Karpas-422 (cell line): ENCODE data around the gene TXNL4A. TPM values are rescaled to one million over a fixed set of nuclear protein-coding genes. Genes with fewer than 3 reads are reported as not detected.

ENCODE experiments used
- DNase-seq: peaks from one replicate; pipeline ENCODE4 v3.0.0-alpha.2; 2015
- H2AFZ ChIP-seq: fragments of 200-600 bp; sonication (generic); 2 replicates; pipeline ENCODE4 v1.6.1; 2014; ENCODE audit warnings: antibody characterized with exemption, low read length, mixed read lengths
- H3K27ac ChIP-seq: fragments of 200-600 bp; sonication (generic); 2 replicates; pipeline ENCODE4 v1.5.1; 2014; ENCODE audit warnings: mild to moderate bottlenecking, low read length, moderate library complexity
- H3K27me3 ChIP-seq: fragments of 200-600 bp; sonication (generic); 2 replicates; pipeline ENCODE4 v1.6.1; 2014; ENCODE audit warnings: low read length, mixed read lengths
- H3K36me3 ChIP-seq: fragments of 200-600 bp; sonication (generic); 2 replicates; pipeline ENCODE4 v1.6.1; 2014; ENCODE audit warnings: low read length, mixed read lengths; ENCODE audit not compliant: insufficient read depth
- H3K4me1 ChIP-seq: fragments of 200-600 bp; sonication (generic); 2 replicates; pipeline ENCODE4 v1.6.1; 2014; ENCODE audit warnings: mild to moderate bottlenecking, low read length, mixed read lengths
- H3K4me2 ChIP-seq: fragments of 200-600 bp; sonication (generic); 2 replicates; pipeline ENCODE4 v1.6.1; 2014; ENCODE audit warnings: low read length, low read depth, mild to moderate bottlenecking; ENCODE audit not compliant: poor library complexity, severe bottlenecking
- H3K4me3 ChIP-seq: fragments of 200-600 bp; sonication (generic); 2 replicates; pipeline ENCODE4 v1.5.1; 2014; ENCODE audit warnings: mild to moderate bottlenecking, antibody characterized with exemption, low read length, mixed read lengths
- H3K79me2 ChIP-seq: fragments of 200-600 bp; sonication (generic); 2 replicates; pipeline ENCODE4 v1.6.1; 2014; ENCODE audit warnings: mild to moderate bottlenecking, low read length, mixed read lengths
- H3K9ac ChIP-seq: fragments of 200-600 bp; sonication (generic); 2 replicates; pipeline ENCODE4 v1.6.0; 2014; ENCODE audit warnings: low read length
- H3K9me2 ChIP-seq: fragments of 200-600 bp; sonication (generic), shearing (Covaris generic); replicated peaks from 2 replicates; pipeline ENCODE4 v1.6.0; 2014; ENCODE audit warnings: mild to moderate bottlenecking, low read length, moderate library complexity; ENCODE audit not compliant: insufficient read depth
- H3K9me3 ChIP-seq: fragments of 300-700, 200-600 bp; sonication (generic); 2 replicates; pipeline ENCODE4 v1.6.1; 2014; ENCODE audit warnings: low read length, mixed read lengths
- H4K20me1 ChIP-seq: fragments of 200-600 bp; sonication (generic); 2 replicates; pipeline ENCODE4 v1.6.1; 2014; ENCODE audit warnings: mild to moderate bottlenecking, antibody characterized with exemption, low read length, low read depth; ENCODE audit not compliant: insufficient read depth
- total RNA-seq: library from RNA; depleted of rRNA; stranded (reverse); fragments of >200 nt; shearing (Covaris generic); gene quantifications from 2 replicates; pipeline ENCODE4 v1.2.3, GENCODE V29; 2014; ENCODE audit warnings: low replicate concordance

TXNL4A gene
- total RNA-seq, 1 experiment from 2014 or later = 186 TPM

DNA sequence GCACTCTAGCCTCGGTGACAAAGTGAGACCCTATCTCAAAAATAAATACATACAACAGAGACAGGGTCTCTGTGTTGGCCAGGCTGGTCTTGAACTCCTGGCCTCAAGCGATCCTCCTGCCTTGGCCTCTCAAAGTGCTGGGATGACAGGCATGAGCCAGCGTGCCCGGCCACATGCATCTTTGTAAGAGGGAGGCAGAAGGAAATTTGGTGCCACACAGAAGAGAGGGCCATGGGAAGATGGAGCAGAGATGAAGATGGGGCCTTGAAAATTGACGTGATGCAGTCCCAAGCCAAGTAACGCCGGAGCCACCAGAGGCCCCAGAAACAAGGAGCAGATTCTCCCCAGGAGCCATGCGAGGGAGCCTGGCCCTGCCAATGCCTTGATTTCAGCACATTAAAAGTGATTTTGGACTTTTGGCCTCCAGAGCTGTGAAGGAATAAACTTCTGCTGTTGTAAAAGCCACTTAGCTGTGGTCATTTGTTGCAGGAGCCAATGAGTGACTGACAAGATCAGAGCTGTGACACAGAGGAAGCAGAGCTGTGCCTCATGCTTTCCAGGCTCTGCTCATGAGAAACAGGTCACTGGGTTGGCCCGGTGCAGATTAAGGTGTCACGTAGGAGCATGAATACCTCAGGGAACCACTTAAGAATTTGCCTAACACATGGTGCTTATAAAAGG is 34.3 kb downstream of the TXNL4A start:
- Histone ChIP-seq H2AFZ (no peak overlapping the region), H3K4me3 (no peak overlapping the region), H3K4me2 (peak overlapping the region; percentile 33), H3K4me1 (peaks cover 35% of the 10 kb centered on the region), H3K36me3 (peaks cover under 1% of the 10 kb centered on the region; the same call in 1 of the 2 replicates), H3K27me3 (no peaks in the 10 kb centered on the region), H3K9me2 (no peaks in the 10 kb centered on the region), H4K20me1 (peaks cover 20% of the 10 kb centered on the region), H3K79me2 (peaks cover 19% of the 10 kb centered on the region), H3K9me3 (no peaks in the 10 kb centered on the region), H3K9ac (no peak overlapping the region), H3K27ac (no peak overlapping the region)
- peak; percentile 83 for DNase-seq

GRCh38 chr18:79952996-79953559 is 35.3 kb downstream of the TXNL4A start:
- Histone ChIP-seq H2AFZ (no peak overlapping the region), H3K4me2 (no peak overlapping the region), H3K27ac (no peak overlapping the region), H3K9me2 (no peaks in the 10 kb centered on the region), H3K4me1 (peaks cover 43% of the 10 kb centered on the region), H4K20me1 (peaks cover 28% of the 10 kb centered on the region), H3K9me3 (no peaks in the 10 kb centered on the region), H3K4me3 (no peak overlapping the region), H3K27me3 (no peaks in the 10 kb centered on the region), H3K36me3 (peaks cover 7% of the 10 kb centered on the region; the same call in 1 of the 2 replicates), H3K9ac (no peak overlapping the region), H3K79me2 (peaks cover 30% of the 10 kb centered on the region)
- no peak for DNase-seq

DNA sequence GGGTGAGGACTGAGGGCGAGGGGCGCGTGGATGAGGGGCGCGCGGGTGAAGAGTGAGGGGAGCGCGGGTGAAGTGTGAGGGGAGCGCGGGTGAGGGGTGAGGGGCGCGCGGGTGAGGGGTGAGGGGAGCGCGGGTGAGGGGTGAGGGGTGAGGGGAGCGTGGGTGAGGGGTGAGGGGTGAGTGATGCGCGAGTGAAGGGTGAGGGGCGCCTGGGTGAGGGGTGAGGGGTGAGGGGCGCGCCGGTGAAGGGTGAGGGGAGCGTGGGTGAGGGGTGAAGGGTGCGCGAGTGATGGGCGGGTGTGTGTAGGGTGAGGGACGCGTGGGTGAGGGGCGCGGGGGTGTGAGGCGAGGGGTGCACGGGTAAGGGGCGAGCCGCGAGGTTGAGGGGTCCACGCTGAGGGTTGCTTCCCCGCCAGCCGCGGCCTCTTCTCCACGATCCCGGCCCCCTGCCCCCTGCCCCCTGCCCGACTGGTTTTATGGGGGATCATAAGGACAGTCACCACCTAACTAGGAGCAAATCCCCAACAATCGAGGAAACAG is 35.8 kb downstream of the TXNL4A start:
- no peaks in the 10 kb centered on the region for H3K27me3 ChIP-seq
- H2AFZ ChIP-seq = no peak overlapping the region
- no peak for DNase-seq
- H3K79me2 ChIP-seq = peaks cover 35% of the 10 kb centered on the region
- peaks cover 7% of the 10 kb centered on the region; the same call in 1 of the 2 replicates for H3K36me3 ChIP-seq
- H3K4me1 ChIP-seq = peaks cover 47% of the 10 kb centered on the region
- H3K9me2 ChIP-seq = no peaks in the 10 kb centered on the region
- no peak overlapping the region for H3K4me3 ChIP-seq
- no peak overlapping the region for H3K9ac ChIP-seq
- H4K20me1 ChIP-seq = peaks cover 32% of the 10 kb centered on the region
- H3K27ac ChIP-seq = no peak overlapping the region
- H3K9me3 ChIP-seq = no peaks in the 10 kb centered on the region
- H3K4me2 ChIP-seq = no peak overlapping the region

GRCh38 chr18:79951545-79952455 is 36.6 kb downstream of the TXNL4A start, which contains the start of gene SLC66A2:
TSS of gene SLC66A2 (minus strand) at chr18:79951653. CDS start at chr18:79950926, 727 bp downstream.
- DNase-seq = peak; percentile 98
- Histone ChIP-seq H3K4me1 (peaks cover 52% of the 10 kb centered on the region), H3K27me3 (no peaks in the 10 kb centered on the region), H4K20me1 (peaks cover 32% of the 10 kb centered on the region), H3K36me3 (peaks cover 7% of the 10 kb centered on the region; the same call in 1 of the 2 replicates), H3K9me3 (no peaks in the 10 kb centered on the region), H3K4me2 (peak within 1 kb of the TSS; percentile 91), H3K9me2 (no peaks in the 10 kb centered on the region), H3K79me2 (peaks cover 41% of the 10 kb centered on the region), H3K4me3 (peak within 1 kb of the TSS; percentile 89), H3K27ac (peak within 1 kb of the TSS; percentile 90), H2AFZ (no peak within 1 kb of the TSS; the same call in 1 of the 2 replicates), H3K9ac (peak within 1 kb of the TSS; percentile 78)

DNA sequence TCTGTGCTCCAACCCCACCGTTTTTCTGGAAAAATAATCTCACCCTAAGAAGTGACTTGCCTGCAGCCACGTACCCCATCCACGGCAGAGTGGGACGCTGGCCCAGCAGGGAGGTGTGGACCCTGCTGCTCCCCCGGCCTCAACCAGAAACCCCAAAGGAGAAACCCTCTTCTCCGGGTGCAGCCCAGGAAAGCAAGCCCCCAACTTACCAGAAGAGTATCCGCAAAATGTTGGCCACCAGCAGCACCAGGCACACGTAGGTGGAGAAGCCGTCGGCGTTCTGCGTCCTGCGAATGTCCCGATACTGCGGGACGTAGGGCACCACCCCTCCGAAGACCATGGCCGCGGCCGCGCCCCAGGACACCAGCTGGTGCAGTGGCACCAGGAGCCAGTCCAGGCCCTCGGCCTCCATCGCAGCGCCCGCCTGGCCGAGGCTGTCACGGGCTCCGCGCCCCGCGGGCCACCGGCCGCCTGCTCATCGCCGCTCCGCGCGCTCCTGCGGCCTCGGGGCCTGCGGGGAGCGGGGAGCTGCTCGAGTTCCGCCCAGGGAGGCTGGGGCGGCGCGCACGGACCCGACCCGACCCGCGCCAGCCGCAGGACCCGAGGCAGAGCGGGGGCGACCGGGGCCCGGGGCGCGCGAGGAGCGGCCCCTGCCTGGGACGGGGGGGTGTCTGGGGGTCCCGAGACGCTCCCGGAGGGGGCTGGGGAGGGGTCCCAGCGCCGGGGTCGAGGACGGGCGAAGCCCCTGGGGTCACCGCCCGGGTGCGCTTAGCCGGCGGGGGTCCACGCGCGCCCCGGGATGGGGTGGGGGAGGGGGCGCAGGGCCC is 37.6 kb downstream of the TXNL4A start:
- H4K20me1 ChIP-seq = peaks cover 32% of the 10 kb centered on the region
- peak; percentile 85 for DNase-seq

GRCh38 chr18:79949697-79950487 is 38.5 kb downstream of the TXNL4A start:
- Histone ChIP-seq H3K27me3 (no peaks in the 10 kb centered on the region), H3K9me3 (no peaks in the 10 kb centered on the region), H3K36me3 (peaks cover 7% of the 10 kb centered on the region; the same call in 1 of the 2 replicates), H2AFZ (no peak overlapping the region), H3K9ac (peak overlapping the region; percentile 78), H3K9me2 (no peaks in the 10 kb centered on the region), H3K4me2 (peak overlapping the region; percentile 91), H3K27ac (peak overlapping the region; percentile 90), H4K20me1 (peaks cover 32% of the 10 kb centered on the region), H3K4me3 (peak overlapping the region; percentile 89), H3K79me2 (peaks cover 60% of the 10 kb centered on the region), H3K4me1 (peaks cover 64% of the 10 kb centered on the region)
- DNase-seq = peak; percentile 97

More for the DNA sequence above, 37.6 kb downstream of the TXNL4A start:
- no peaks in the 10 kb centered on the region for H3K27me3 ChIP-seq
- peak overlapping the region; percentile 91 for H3K4me2 ChIP-seq
- H3K9me2 ChIP-seq = no peaks in the 10 kb centered on the region
- H3K9me3 ChIP-seq = no peaks in the 10 kb centered on the region
- H2AFZ ChIP-seq = no peak overlapping the region
- H3K27ac ChIP-seq = peak overlapping the region; percentile 90
- peak overlapping the region; percentile 89 for H3K4me3 ChIP-seq
- H3K79me2 ChIP-seq = peaks cover 52% of the 10 kb centered on the region
- H3K36me3 ChIP-seq = peaks cover 7% of the 10 kb centered on the region; the same call in 1 of the 2 replicates
- peak overlapping the region; percentile 78 for H3K9ac ChIP-seq
- peaks cover 63% of the 10 kb centered on the region for H3K4me1 ChIP-seq
